Duodenal mucosa (tissue), 2 donors: ENCODE data around the gene CENPB.
A peak's percentile ranks its signal among the peaks of the same experiment; 100 is the strongest.

Experiments
- H3K27ac ChIP-seq: one replicate; pipeline ENCODE4 v1.7.0; 2013; ENCODE audit warnings: low read depth, low read length
- H3K27me3 ChIP-seq, 2 donors: one replicate each; pipeline ENCODE4 v1.7.0; 2013; ENCODE audit warnings: low read length in 2 of 2, control low read depth in 1 of 2; ENCODE audit not compliant: insufficient read depth in 2 of 2, control insufficient read depth in 1 of 2
- H3K36me3 ChIP-seq, 2 donors: one replicate each; pipeline ENCODE4 v1.7.0; 2013; ENCODE audit warnings: low read length in 2 of 2, control low read depth in 1 of 2; ENCODE audit not compliant: insufficient read depth in 2 of 2, control insufficient read depth in 1 of 2
- H3K4me1 ChIP-seq, 2 donors: one replicate each; pipeline ENCODE4 v1.7.0; 2013; ENCODE audit warnings: low read length in 2 of 2, control low read depth in 1 of 2; ENCODE audit not compliant: insufficient read depth in 2 of 2, control insufficient read depth in 1 of 2
- H3K4me3 ChIP-seq, 2 donors: one replicate each; pipeline ENCODE4 v1.7.0; 2013; ENCODE audit warnings: low read length in 2 of 2, low read depth in 1 of 2
- H3K9ac ChIP-seq, 2 donors: one replicate each; pipeline ENCODE4 v1.7.0; 2013; ENCODE audit warnings: low read length in 2 of 2, low read depth in 1 of 2
- H3K9me3 ChIP-seq, 2 donors: one replicate each; pipeline ENCODE4 v1.7.0; 2013; ENCODE audit warnings: low read length in 2 of 2, control low read depth in 1 of 2; ENCODE audit not compliant: control insufficient read depth in 1 of 2

CENPB gene

DNA sequence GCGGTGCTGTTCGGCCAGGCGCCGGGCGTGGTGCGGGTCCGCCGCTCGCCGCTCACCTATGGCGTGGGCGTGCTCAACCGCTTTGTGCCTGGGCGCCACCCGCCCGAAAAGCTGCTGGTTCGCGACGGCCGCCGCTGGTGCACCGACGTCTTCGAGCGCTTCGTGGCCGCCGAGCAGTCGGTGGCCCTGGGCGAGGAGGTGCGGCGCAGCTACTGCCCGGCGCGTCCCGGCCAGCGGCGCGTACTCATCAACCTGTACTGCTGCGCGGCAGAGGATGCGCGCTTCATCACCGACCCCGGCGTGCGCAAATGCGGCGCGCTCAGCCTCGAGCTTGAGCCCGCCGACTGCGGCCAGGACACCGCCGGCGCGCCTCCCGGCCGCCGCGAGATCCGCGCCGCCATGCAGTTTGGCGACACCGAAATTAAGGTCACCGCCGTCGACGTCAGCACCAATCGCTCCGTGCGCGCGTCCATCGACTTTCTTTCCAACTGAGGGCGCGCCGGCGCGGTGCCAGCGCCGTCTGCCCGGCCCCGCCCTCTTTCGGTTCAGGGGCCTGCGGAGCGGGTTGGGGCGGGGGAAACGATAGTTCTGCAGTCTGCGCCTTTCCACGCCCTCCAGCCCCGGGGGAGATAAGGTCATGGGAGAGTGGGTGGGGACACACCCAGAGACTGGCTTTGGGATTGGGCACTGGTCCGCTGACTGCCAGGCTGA lies 34.7 kb downstream of the CENPB start:
- peaks cover 30 to 37% of the 10 kb centered on the region in 2 donors for H3K4me1 ChIP-seq
- peak overlapping the region; percentile 46 to 58 for H3K4me3 ChIP-seq
- H3K9me3 ChIP-seq = no peaks in the 10 kb centered on the region
- H3K27me3 ChIP-seq = peaks cover 0 to 3% of the 10 kb centered on the region in 2 donors
- H3K27ac ChIP-seq = peak overlapping the region; percentile 18
- H3K9ac ChIP-seq = peak overlapping the region in 1 of 2 donors; percentile 2
- H3K36me3 ChIP-seq = peaks cover 4 to 6% of the 10 kb centered on the region in 2 donors

DNA sequence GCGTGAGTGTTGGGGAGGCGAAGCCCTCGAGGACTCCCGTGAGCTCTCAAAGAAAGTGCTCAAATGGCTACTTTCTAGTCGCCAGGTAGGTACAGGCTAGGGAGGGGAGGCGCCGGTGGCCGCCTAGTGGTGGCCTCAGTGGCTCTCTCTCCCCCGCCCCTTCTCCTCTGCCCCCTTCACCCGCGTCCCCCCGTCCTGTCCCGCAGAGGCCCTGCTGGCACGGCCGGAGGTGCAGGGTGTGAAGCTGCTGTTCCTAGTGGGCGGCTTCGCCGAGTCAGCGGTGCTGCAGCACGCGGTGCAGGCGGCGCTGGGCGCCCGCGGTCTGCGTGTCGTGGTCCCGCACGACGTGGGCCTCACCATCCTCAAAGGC lies 35.2 kb downstream of the CENPB start:
- Histone ChIP-seq H3K36me3 (peaks cover 1 to 4% of the 10 kb centered on the region in 2 donors), H3K9me3 (no peaks in the 10 kb centered on the region), H3K27ac (no peak overlapping the region), H3K4me1 (peaks cover 31 to 37% of the 10 kb centered on the region in 2 donors), H3K9ac (no peak overlapping the region), H3K27me3 (peaks cover 0 to 3% of the 10 kb centered on the region in 2 donors), H3K4me3 (peak overlapping the region in 1 of 2 donors; percentile 46)

DNA sequence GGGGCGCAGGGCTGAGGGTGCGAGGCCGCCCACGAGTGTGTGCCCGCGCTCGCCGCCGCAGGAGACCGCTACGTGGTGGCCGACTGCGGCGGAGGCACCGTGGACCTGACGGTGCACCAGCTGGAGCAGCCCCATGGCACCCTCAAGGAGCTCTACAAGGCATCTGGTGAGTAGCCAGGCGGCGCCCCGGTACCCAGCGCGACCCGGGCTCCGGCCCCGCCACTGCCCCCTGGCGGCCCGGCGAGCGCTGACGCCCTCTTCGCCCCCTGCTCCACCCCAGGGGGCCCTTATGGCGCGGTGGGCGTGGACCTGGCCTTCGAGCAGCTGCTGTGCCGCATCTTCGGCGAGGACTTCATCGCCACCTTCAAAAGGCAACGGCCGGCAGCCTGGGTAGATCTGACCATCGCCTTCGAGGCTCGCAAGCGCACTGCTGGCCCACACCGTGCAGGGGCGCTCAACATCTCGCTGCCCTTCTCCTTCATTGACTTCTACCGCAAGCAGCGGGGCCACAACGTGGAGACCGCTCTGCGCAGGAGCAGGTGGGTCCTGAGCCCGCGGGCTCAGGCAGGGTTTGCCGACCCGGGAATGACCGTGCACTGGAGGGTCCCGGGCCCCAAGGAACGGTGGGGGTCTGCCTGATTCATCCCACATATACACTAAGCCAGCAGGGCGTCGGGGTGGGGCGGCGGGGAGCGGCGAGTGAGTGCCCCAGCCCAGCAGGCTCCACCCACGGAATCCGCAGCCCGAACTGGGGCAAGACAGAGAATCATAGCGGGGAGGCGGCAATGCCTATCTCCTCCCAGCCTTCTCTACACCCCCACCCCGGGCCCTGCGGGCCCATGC lies 36.6 kb downstream of the CENPB start:
- peaks cover 31 to 37% of the 10 kb centered on the region in 2 donors for H3K4me1 ChIP-seq
- H3K4me3 ChIP-seq = no peak overlapping the region
- H3K27ac ChIP-seq = no peak overlapping the region
- peaks cover 0 to 3% of the 10 kb centered on the region in 2 donors for H3K27me3 ChIP-seq
- H3K9ac ChIP-seq = no peak overlapping the region
- no peaks in the 10 kb centered on the region for H3K9me3 ChIP-seq
- H3K36me3 ChIP-seq = peaks cover 0 to 4% of the 10 kb centered on the region in 2 donors

DNA sequence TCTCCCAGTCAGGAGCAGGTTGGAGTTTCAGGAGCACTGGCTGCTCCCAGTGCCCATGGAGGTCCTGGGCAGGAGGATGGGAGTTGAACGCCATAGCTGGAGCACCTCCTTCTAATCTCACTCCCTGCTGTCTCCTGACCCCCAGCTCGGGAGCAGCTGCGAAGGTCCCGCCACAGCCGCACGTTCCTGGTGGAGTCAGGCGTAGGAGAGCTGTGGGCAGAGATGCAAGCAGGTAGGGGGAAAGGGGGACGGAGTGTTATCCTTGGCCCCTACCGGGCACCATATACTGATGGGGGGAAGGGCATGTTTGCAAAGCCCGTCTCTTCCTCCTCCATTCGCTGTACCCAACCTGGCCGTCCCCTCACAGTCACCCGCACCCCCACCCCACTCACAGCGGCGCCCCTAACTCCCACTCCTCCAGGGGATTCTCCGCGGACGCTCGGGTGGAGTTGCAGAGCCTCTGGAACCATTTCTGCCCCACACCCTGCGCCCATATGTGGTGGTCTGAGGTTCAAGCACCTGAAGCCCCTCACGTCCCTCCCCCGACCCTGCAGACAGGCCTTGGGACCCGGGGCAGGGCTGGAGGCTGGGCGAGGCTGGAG lies 37.4 kb downstream of the CENPB start:
- no peak overlapping the region for H3K9ac ChIP-seq
- H3K27me3 ChIP-seq = peaks cover 0 to 3% of the 10 kb centered on the region in 2 donors
- peaks cover 31 to 44% of the 10 kb centered on the region in 2 donors for H3K4me1 ChIP-seq
- H3K27ac ChIP-seq = no peak overlapping the region
- H3K9me3 ChIP-seq = no peaks in the 10 kb centered on the region
- H3K36me3 ChIP-seq = no peaks in the 10 kb centered on the region
- H3K4me3 ChIP-seq = no peak overlapping the region

DNA sequence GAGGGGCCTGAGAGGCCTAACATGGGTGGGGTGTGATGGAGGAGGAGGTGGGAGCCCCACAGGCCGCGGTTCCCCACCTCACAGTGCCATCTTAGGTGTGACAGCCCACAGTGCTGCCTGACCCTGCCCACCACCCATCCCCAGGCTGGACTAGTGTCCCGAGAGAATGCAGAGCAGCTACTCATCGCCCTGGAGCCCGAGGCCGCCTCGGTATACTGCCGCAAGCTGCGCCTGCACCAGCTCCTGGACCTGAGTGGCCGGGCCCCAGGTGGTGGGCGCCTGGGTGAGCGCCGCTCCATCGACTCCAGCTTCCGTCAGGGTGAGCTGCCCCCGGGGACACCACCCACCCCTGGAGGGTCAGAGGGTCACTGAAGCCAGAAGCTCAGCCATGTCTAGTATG lies 38.5 kb downstream of the CENPB start:
- peaks cover 31 to 44% of the 10 kb centered on the region in 2 donors for H3K4me1 ChIP-seq
- H3K9ac ChIP-seq = no peak overlapping the region
- no peak overlapping the region for H3K4me3 ChIP-seq
- H3K27me3 ChIP-seq = peaks cover 0 to 3% of the 10 kb centered on the region in 2 donors
- no peaks in the 10 kb centered on the region for H3K9me3 ChIP-seq
- H3K36me3 ChIP-seq = no peaks in the 10 kb centered on the region
- no peak overlapping the region for H3K27ac ChIP-seq

DNA sequence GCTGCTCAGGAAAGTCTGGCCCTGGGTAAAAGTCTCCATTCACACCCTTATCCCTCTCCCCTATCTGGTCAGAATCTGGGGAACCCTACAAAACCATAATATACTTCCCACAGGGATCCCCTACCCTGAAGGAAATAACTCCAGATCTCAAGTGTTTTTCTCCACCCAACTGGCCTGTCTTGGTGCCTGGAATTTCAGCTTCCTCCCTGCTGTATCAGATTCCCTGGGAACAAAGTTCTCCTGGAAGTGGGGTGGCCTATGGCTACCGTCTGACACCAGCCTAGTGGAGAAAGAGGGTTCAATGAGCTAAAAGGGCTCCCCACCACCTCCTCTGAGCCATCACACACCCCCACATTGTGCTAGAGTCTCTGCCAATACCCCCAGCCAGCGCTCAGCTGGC lies 39.1 kb downstream of the CENPB start:
- Histone ChIP-seq H3K9me3 (no peaks in the 10 kb centered on the region), H3K36me3 (no peaks in the 10 kb centered on the region), H3K27me3 (peaks cover 0 to 3% of the 10 kb centered on the region in 2 donors), H3K4me1 (peaks cover 27 to 39% of the 10 kb centered on the region in 2 donors), H3K27ac (no peak overlapping the region), H3K4me3 (no peak overlapping the region), H3K9ac (no peak overlapping the region)

DNA sequence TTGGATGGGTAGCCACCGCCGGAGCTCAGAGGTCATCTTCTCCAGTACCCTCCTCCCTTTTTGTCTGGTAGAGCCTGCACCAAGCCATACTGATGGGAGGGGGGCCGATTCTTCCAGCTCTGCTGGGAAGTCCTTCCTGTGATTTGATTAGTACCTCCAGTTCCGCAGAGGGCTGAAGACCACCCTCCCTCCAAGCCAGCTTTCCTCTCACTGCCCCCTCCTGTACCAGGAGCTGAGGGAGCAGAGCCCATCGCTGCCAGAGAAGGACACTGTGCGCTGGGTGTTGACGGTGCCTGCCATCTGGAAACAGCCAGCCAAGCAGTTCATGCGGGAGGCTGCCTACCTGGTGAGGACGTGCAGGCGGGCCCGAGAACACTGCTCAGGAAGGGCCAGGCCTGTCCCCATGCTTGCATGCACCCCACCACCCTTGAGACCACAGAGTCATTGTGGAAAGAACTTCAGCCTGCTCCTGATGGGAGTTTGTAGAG lies 40.8 kb downstream of the CENPB start:
- H3K4me3 ChIP-seq = no peak overlapping the region
- H3K36me3 ChIP-seq = no peaks in the 10 kb centered on the region
- H3K27me3 ChIP-seq = peaks cover 0 to 3% of the 10 kb centered on the region in 2 donors
- H3K4me1 ChIP-seq = peaks cover 24 to 37% of the 10 kb centered on the region in 2 donors
- no peaks in the 10 kb centered on the region for H3K9me3 ChIP-seq
- no peak overlapping the region for H3K27ac ChIP-seq
- no peak overlapping the region for H3K9ac ChIP-seq

DNA sequence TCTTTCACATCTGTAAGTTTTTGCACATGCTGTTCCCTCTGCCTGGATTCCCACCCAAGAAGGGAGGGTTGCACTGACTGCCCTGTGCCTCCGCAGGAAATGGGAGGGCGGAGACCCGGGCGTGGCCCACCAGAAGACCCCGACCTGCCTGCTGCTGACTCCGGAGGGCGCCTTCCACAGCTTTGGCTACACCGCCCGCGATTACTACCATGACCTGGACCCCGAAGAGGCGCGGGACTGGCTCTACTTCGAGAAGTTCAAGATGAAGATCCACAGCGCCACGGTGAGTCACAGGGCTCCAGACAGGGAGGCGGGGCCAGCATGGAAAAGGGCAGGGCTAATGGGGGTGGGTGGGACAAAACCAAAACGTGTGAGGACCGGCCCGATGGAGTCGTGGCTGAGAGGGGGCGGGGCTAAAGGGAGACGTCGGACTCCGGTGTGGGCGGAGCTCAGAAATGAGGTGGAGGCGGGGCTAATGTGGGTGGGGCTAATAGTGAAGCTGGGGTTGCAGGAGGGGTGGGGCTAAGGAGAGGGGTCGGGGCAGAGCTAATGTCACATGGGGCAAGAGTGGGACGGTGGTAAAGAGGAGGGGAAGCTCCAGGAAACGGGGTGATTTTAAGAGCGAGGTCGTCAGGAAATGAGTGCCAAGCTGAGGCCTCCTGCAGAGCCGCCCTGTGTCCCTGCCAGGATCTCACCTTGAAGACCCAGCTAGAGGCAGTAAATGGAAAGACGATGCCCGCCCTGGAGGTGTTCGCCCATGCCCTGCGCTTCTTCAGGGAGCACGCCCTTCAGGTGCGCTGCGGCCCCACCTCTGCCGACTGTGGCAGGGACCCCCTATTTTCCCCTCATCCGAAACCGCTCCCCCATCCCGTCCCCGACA lies 41.5 kb downstream of the CENPB start:
- H3K4me1 ChIP-seq = peaks cover 24 to 34% of the 10 kb centered on the region in 2 donors
- no peak overlapping the region for H3K9ac ChIP-seq
- H3K4me3 ChIP-seq = peak overlapping the region; percentile 49 to 50
- H3K9me3 ChIP-seq = no peaks in the 10 kb centered on the region
- H3K27me3 ChIP-seq = no peaks in the 10 kb centered on the region
- no peak overlapping the region for H3K27ac ChIP-seq
- no peaks in the 10 kb centered on the region for H3K36me3 ChIP-seq

DNA sequence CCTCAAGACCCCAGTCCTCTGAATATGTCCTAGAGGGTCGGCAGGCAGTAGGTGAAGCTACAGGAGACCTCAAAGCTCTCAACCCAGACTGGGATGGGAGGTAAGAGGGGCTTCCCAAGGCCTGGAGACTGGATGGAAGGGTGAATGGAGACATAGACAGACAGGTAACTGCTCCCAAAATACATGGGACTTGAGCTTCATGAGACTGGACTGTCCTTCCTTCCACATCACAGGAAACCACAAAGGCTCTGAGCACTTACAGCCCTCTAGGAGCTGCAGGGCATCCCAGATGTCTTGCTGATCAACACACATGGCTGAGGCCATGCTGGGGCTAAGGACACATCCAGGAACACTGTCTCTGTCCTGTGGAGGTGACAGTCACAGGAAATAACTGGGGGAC lies 42.5 kb downstream of the CENPB start:
- Histone ChIP-seq H3K4me1 (peaks cover 21 to 26% of the 10 kb centered on the region in 2 donors), H3K27ac (no peak overlapping the region), H3K4me3 (no peak overlapping the region), H3K9ac (no peak overlapping the region), H3K27me3 (no peaks in the 10 kb centered on the region), H3K36me3 (no peaks in the 10 kb centered on the region), H3K9me3 (no peaks in the 10 kb centered on the region)
